Measurements from ENCODE around the gene THOC1. TPM values are rescaled to one million over a fixed set of nuclear protein-coding genes. Genes with fewer than 3 reads are reported as not detected.

The THOC1 gene
- total RNA-seq, 1 experiment from 2014 or later: 74.5 TPM

GRCh38 chr18:189254-189653 is 78.6 kb downstream of the THOC1 start:
- Histone ChIP-seq H4K8ac (replicated peaks; ENCODE audit: insufficient read length, low read depth, low read length) (no peak overlapping the region), H2BK15ac (ENCODE audit: low read depth, low read length) (no peak overlapping the region), H3K4me1 (ENCODE audit: insufficient read depth, low read length) (no peaks in the 10 kb centered on the region), H3K56ac (ENCODE audit: insufficient read length, low read depth, low read length) (no peak overlapping the region), H2BK12ac (ENCODE audit: insufficient read length, low read depth, low read length) (no peak overlapping the region), H3K23me2 (ENCODE audit: insufficient read length, low read depth, low read length, poor library complexity, severe bottlenecking) (no peaks in the 10 kb centered on the region), H3K18ac (ENCODE audit: insufficient read length, low read depth, low read length) (no peak overlapping the region), H3K4me2 (ENCODE audit: insufficient read depth, insufficient read length, low read length) (no peak overlapping the region), H3K27ac (ENCODE audit: insufficient read length, low read depth, low read length) (no peak overlapping the region), H3K79me2 (ENCODE audit: insufficient read depth, low read length) (no peaks in the 10 kb centered on the region; the same call in 1 of the 2 replicates), H4K5ac (ENCODE audit: insufficient read length, low read depth, low read length) (no peak overlapping the region), H3K14ac (ENCODE audit: insufficient read depth, low read length) (no peak overlapping the region), H2BK20ac (ENCODE audit: low read depth, low read length, poor library complexity, severe bottlenecking) (no peak overlapping the region), H3K79me1 (ENCODE audit: insufficient read depth, low read depth, low read length, poor library complexity, severe bottlenecking) (no peaks in the 10 kb centered on the region), H3K9ac (ENCODE audit: extremely low read depth, insufficient read length, low read length) (no peak overlapping the region), H4K20me1 (ENCODE audit: control insufficient read depth, insufficient read depth, insufficient read length) (no peaks in the 10 kb centered on the region), H2AFZ (ENCODE audit: low read length) (no peak overlapping the region), H3K27me3 (ENCODE audit: insufficient read depth, low read length) (no peaks in the 10 kb centered on the region), H3K4ac (ENCODE audit: low read depth, low read length) (no peak overlapping the region), H3K9me3 (ENCODE audit: control insufficient read depth, low read depth, low read length) (no peaks in the 10 kb centered on the region), H3T11ph (ENCODE audit: low read length) (no peak overlapping the region), H2BK120ac (ENCODE audit: low read depth, low read length, poor library complexity, severe bottlenecking) (no peak overlapping the region), H2BK5ac (ENCODE audit: insufficient read length, low read length) (no peak overlapping the region), H2AK5ac (ENCODE audit: insufficient read length, low read length) (no peak overlapping the region), H4K91ac (ENCODE audit: insufficient read length, low read depth, low read length) (no peak overlapping the region), H3K23ac (ENCODE audit: insufficient read length, low read depth, low read length) (no peak overlapping the region)
- TF ChIP-seq CTCF (conservative IDR thresholded peaks at IDR 0.05): no peak
- no CpG with 5 or more reads among the region's 5 CpGs for WGBS (ENCODE audit: extremely low coverage, insufficient read length, low lambda C conversion rate)
- Mint-ChIP-seq H3K27ac (peak overlapping the region in 1 of 3 experiments; percentile 68; a peak in 2 of 7 replicates), H3K9me3 (no peaks in the 10 kb centered on the region), H3K36me3 (ENCODE audit: insufficient read depth in 1 of 3, low read depth in 3 of 3) (peaks cover 0 to 10% (median 3%) of the 10 kb centered on the region in 3 experiments; a peak in 3 of 7 replicates), H3K4me3 (no peak overlapping the region), H3K27me3 (ENCODE audit: low read depth) (no peaks in the 10 kb centered on the region), H3K4me1 (no peaks in the 10 kb centered on the region; a peak in 1 of 4 replicates)
- DNase-seq: no peak

Measured in H9 (cell line).